Ishikawa (cell line): ENCODE data around the gene FCHO1.

Source experiments
- CEBPB ChIP-seq: IDR thresholded peaks from 2 replicates; pipeline ENCODE4 v1.6.1; 2012
- CREB1 ChIP-seq: IDR thresholded peaks from 2 replicates; pipeline ENCODE4 v1.6.1; 2012; ENCODE audit warnings: low read depth
- EGR1 ChIP-seq: IDR thresholded peaks from 2 replicates; pipeline ENCODE4 v1.6.1; 2012
- EP300 ChIP-seq: IDR thresholded peaks from 2 replicates; pipeline ENCODE4 v1.6.1; 2012; ENCODE audit warnings: borderline replicate concordance
- FOXM1 ChIP-seq: IDR thresholded peaks from 2 replicates; pipeline ENCODE4 v1.6.1; 2012; ENCODE audit warnings: low read depth, borderline replicate concordance
- MAX ChIP-seq: IDR thresholded peaks from 2 replicates; pipeline ENCODE4 v1.6.1; 2012
- NFIC ChIP-seq: IDR thresholded peaks from 2 replicates; pipeline ENCODE4 v1.6.1; 2012
- RAD21 ChIP-seq: IDR thresholded peaks from 2 replicates; pipeline ENCODE4 v1.6.1; 2012; ENCODE audit warnings: low read depth
- REST ChIP-seq: IDR thresholded peaks from 2 replicates; pipeline ENCODE4 v1.6.1; 2012; ENCODE audit warnings: low read depth, mild to moderate bottlenecking
- TAF1 ChIP-seq: IDR thresholded peaks from 2 replicates; pipeline ENCODE4 v1.6.1; 2012; ENCODE audit warnings: low read depth, mild to moderate bottlenecking
- TCF12 ChIP-seq: IDR thresholded peaks from 2 replicates; pipeline ENCODE4 v1.6.1; 2012; ENCODE audit warnings: low read depth
- TEAD4 ChIP-seq: IDR thresholded peaks from 2 replicates; pipeline ENCODE4 v1.6.1; 2012
- USF1 ChIP-seq: IDR thresholded peaks from 2 replicates; pipeline ENCODE4 v1.6.1; 2012
- YY1 ChIP-seq: IDR thresholded peaks from 2 replicates; pipeline ENCODE4 v1.6.1; 2012; ENCODE audit warnings: low read depth

- no peak for TF ChIP-seq TEAD4
- TF ChIP-seq NFIC = no peak
- TF ChIP-seq YY1 = no peak
- no peak for TF ChIP-seq MAX
- TF ChIP-seq USF1 = no peak
- TF ChIP-seq REST = no peak
- TF ChIP-seq CREB1 = no peak
- no peak for TF ChIP-seq RAD21
- TF ChIP-seq TAF1 = no peak
- TF ChIP-seq CEBPB = no peak
- TF ChIP-seq EP300 = no peak
- no peak for TF ChIP-seq EGR1
- no peak for TF ChIP-seq FOXM1
- no peak for TF ChIP-seq TCF12
Observed at GRCh38 chr19:17751912-17752273, 616 bp downstream of the FCHO1 start.
